A673 (cell line): Measurements from ENCODE around the gene STUM. TPM values are rescaled to one million over a fixed set of nuclear protein-coding genes. Genes with fewer than 3 reads are reported as not detected.

ENCODE experiments used
- BruUV-seq: library from RNA; stranded (reverse); fragments of 400-500 nt; replicated peaks from 2 replicates; lab custom pipeline; 2021; lab: Mats Ljungman, UMichigan
- CTCF ChIA-PET: fragments of 300-600 bp; sonication (Branson Sonifier 250); formaldehyde crosslinking; loops from one replicate; lab custom pipeline; 2022; ENCODE audit warnings: antibody characterized with exemption; lab: Charles Lee
- POLR2A ChIA-PET: fragments of 300-600 bp; sonication (Branson Sonifier 250); formaldehyde crosslinking; loops from one replicate; lab custom pipeline; 2022; ENCODE audit warnings: antibody characterized with exemption; ENCODE audit not compliant: low non-redundant PET; lab: Charles Lee
- DNase-seq: peaks from one replicate; pipeline ENCODE4 v3.0.0-alpha.2; 2015; ENCODE audit warnings: low spot score
- H3K27ac ChIP-seq: fragments of 200-600 bp; sonication (generic); 2 replicates; pipeline ENCODE4 v1.5.1; 2016; ENCODE audit warnings: mixed run types, low read depth, mild to moderate bottlenecking, mixed read lengths, antibody characterized with exemption, low read length; ENCODE audit not compliant: poor library complexity, severe bottlenecking
- H3K27me3 ChIP-seq: fragments of 200-600 bp; sonication (generic); replicated peaks from 2 replicates; pipeline ENCODE4 v1.6.1; 2017; ENCODE audit warnings: mixed run types, low read depth, mild to moderate bottlenecking, mixed read lengths, antibody characterized with exemption, low read length; ENCODE audit not compliant: insufficient read depth, poor library complexity
- H3K36me3 ChIP-seq: fragments of 200-600 bp; sonication (generic); 2 replicates; pipeline ENCODE4 v1.6.1; 2016; ENCODE audit warnings: mixed run types, mild to moderate bottlenecking, mixed read lengths, antibody characterized with exemption, low read length; ENCODE audit not compliant: insufficient read depth, poor library complexity, severe bottlenecking
- H3K4me1 ChIP-seq: fragments of 200-600 bp; sonication (generic); 2 replicates; pipeline ENCODE4 v1.6.1; 2017; ENCODE audit warnings: mixed run types, mild to moderate bottlenecking, mixed read lengths, antibody characterized with exemption, low read length; ENCODE audit not compliant: insufficient read depth, poor library complexity, severe bottlenecking
- H3K4me3 ChIP-seq: fragments of 200-600 bp; sonication (generic); 2 replicates; pipeline ENCODE4 v1.5.1; 2016; ENCODE audit warnings: low read depth, mixed run types, mild to moderate bottlenecking, mixed read lengths, low read length; ENCODE audit not compliant: poor library complexity, severe bottlenecking
- H3K9me3 ChIP-seq: fragments of 200-600 bp; sonication (generic); 2 replicates; pipeline ENCODE4 v1.6.1; 2016; ENCODE audit warnings: mixed run types, low read depth, mild to moderate bottlenecking, mixed read lengths, antibody characterized with exemption, low read length; ENCODE audit not compliant: poor library complexity, severe bottlenecking
- CTCF ChIP-seq: fragments of 300-800, 200-600 bp; sonication (generic); conservative IDR thresholded peaks from 2 replicates; pipeline ENCODE4 v1.5.1; 2017; ENCODE audit warnings: low read depth, mild to moderate bottlenecking, antibody characterized with exemption, low read length, moderate library complexity, mixed read lengths
- EZH2 ChIP-seq: fragments of 200-600 bp; sonication (generic); IDR thresholded peaks from 2 replicates; pipeline ENCODE4 v1.6.1; 2017; ENCODE audit warnings: borderline replicate concordance, low read depth, mild to moderate bottlenecking, mixed read lengths, antibody characterized with exemption, low read length; ENCODE audit not compliant: poor library complexity, severe bottlenecking
- intact Hi-C: fragments of 100-400 bp; cut with micrococcal nuclease; formaldehyde crosslinking; loops from one replicate; pipeline ENCODE4 v1.10.0; 2022; ENCODE audit not compliant: unreplicated experiment
- total RNA-seq: library from RNA; stranded (reverse); gene quantifications from 2 replicates; pipeline ENCODE4 v1.2.3, GENCODE V29; 2021

The STUM gene
- total RNA-seq, 1 experiment from 2014 or later = 0.54 TPM

- no TSS peak for BruUV-seq
- no peaks in the 10 kb centered on the region for H3K4me1 ChIP-seq
- no peak overlapping the region for H3K4me3 ChIP-seq
- H3K27ac ChIP-seq = no peak overlapping the region
- no peaks in the 10 kb centered on the region for H3K36me3 ChIP-seq
- POLR2A ChIA-PET = no interaction called here
- CTCF ChIA-PET = no interaction called here
- no peak for DNase-seq
- intact Hi-C loops = loop anchor here (2.0 to 10.0 kb wide), 2 partner anchors 201 to 617 kb away; no protein-coding TSS in a partner anchor
- no peaks in the 10 kb centered on the region for H3K9me3 ChIP-seq
- TF ChIP-seq CTCF = no peak
- no peak for TF ChIP-seq EZH2
- H3K27me3 ChIP-seq = no peaks in the 10 kb centered on the region
Observed at GRCh38 chr1:226627924-226628611, 79.5 kb downstream of the STUM start.

- ChIA-PET POLR2A (no interaction called here), CTCF (no interaction called here)
- DNase-seq = no peak
- no peak for TF ChIP-seq CTCF
- TF ChIP-seq EZH2 = no peak
- intact Hi-C loops = loop anchor here (10.0 kb wide), 1 partner anchor 616 kb away; no protein-coding TSS in a partner anchor
- Histone ChIP-seq H3K27ac (no peak overlapping the region), H3K9me3 (no peaks in the 10 kb centered on the region), H3K4me3 (no peak overlapping the region), H3K27me3 (no peaks in the 10 kb centered on the region), H3K4me1 (no peaks in the 10 kb centered on the region), H3K36me3 (no peaks in the 10 kb centered on the region)
- no TSS peak for BruUV-seq
Observed at GRCh38 chr1:226628612-226629155, 80.1 kb downstream of the STUM start.

- CTCF ChIA-PET = no interaction called here
- intact Hi-C loops = loop anchor here (10.0 kb wide), 1 partner anchor 615 kb away; no protein-coding TSS in a partner anchor
Observed at GRCh38 chr1:226629210-226629895, 80.8 kb downstream of the STUM start.

More at GRCh38 chr1:226629210-226629895, 80.8 kb downstream of the STUM start:
- Histone ChIP-seq H3K27me3 (no peaks in the 10 kb centered on the region), H3K4me1 (no peaks in the 10 kb centered on the region), H3K36me3 (no peaks in the 10 kb centered on the region), H3K27ac (no peak overlapping the region), H3K9me3 (no peaks in the 10 kb centered on the region), H3K4me3 (no peak overlapping the region)
- no peak for DNase-seq
- POLR2A ChIA-PET = no interaction called here
- no TSS peak for BruUV-seq
- TF ChIP-seq EZH2 (no peak), CTCF (no peak)
